Activated naive CD8-positive, alpha-beta T cell treated with anti-CD3 and anti-CD28 coated beads, Interleukin-2, amount 50 U/mL, for 16 hours (primary cell): ENCODE results near the gene ZNF275.
"Not testable (repeated sequence)": the region's sequence is repeated elsewhere in the genome, so short reads cannot be mapped to it uniquely, and the experiment has no call there.

Source experiments
- DNase-seq: peaks from one replicate; pipeline ENCODE4 v3.0.0-alpha.2; 2020; ENCODE audit warnings: low read depth, low spot score

Gene ZNF275

GRCh38 chrX:153357877-153358276 is 23.9 kb downstream of the ZNF275 start:
- DNase-seq: no peak

- no peak for DNase-seq
These were observed 27.9 kb downstream of the ZNF275 start for GRCh38 chrX:153361781-153362397.

- DNase-seq: no peak
These were observed 31.7 kb downstream of the ZNF275 start for GRCh38 chrX:153365670-153366069.

- DNase-seq: no peak
These were observed 32.2 kb downstream of the ZNF275 start for GRCh38 chrX:153366119-153366518.

GRCh38 chrX:153366878-153367538 is 33.1 kb downstream of the ZNF275 start:
- DNase-seq: no peak

- DNase-seq: no peak
These were observed 36.5 kb downstream of the ZNF275 start for GRCh38 chrX:153370293-153371055.

GRCh38 chrX:153371256-153371655 is 37.3 kb downstream of the ZNF275 start:
- no peak for DNase-seq

- DNase-seq: no peak
These were observed 39.0 kb downstream of the ZNF275 start for GRCh38 chrX:153372949-153373348.

GRCh38 chrX:153374426-153374825 is 40.5 kb downstream of the ZNF275 start:
- DNase-seq: no peak

GRCh38 chrX:153375571-153375970 is 41.6 kb downstream of the ZNF275 start:
- DNase-seq: no peak

- DNase-seq: no peak
These were observed 43.8 kb downstream of the ZNF275 start for GRCh38 chrX:153377727-153378126.

GRCh38 chrX:153378607-153379006 is 44.7 kb downstream of the ZNF275 start:
- DNase-seq: no peak

GRCh38 chrX:153379508-153379907 is 45.6 kb downstream of the ZNF275 start:
- DNase-seq: no peak

GRCh38 chrX:153379971-153380581 is 46.1 kb downstream of the ZNF275 start:
- DNase-seq: no peak

- DNase-seq: no peak
These were observed 46.7 kb downstream of the ZNF275 start for GRCh38 chrX:153380691-153381090.

GRCh38 chrX:153381684-153382532 is 48.0 kb downstream of the ZNF275 start:
- no peak for DNase-seq

- DNase-seq: no peak
These were observed 48.9 kb downstream of the ZNF275 start for GRCh38 chrX:153382563-153383482.

- DNase-seq: no peak
These were observed 50.4 kb downstream of the ZNF275 start for GRCh38 chrX:153384390-153384789.

- DNase-seq: not testable (repeated sequence)
These were observed 51.0 kb downstream of the ZNF275 start for GRCh38 chrX:153384973-153385372.

- DNase-seq: no peak
These were observed 52.1 kb downstream of the ZNF275 start for GRCh38 chrX:153386097-153386496.
